ENCODE results near the gene NAA60. TPM values are rescaled to one million over a fixed set of nuclear protein-coding genes. Genes with fewer than 3 reads are reported as not detected.
"Not testable (repeated sequence)": the region's sequence is repeated elsewhere in the genome, so short reads cannot be mapped to it uniquely, and the experiment has no call there.

The NAA60 gene
- polyA plus RNA-seq, 1 donor from 2014 or later: 32.0 TPM

DNA sequence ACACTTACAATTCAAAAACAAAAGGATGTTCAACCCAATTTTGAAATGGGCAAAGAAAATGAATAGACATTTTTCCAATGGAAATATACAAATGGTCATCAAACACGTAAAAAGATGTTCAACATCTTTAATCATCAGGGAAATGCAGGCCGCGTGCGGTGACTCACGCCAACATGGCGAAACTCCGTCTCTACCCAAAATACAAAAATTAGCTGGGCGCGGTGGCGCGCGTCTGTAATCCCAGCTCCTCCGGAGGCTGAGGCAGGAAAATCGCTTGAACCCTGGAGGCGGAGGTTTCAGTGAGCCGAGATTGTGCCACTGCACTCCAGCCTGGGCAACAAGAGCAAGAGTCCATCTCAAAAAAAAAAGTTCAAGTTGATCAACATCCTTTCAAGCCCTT, 55.5 kb downstream of the NAA60 start:
- H3K4me2 ChIP-seq (ENCODE audit: low read length): no peak overlapping the region
- H2AFZ ChIP-seq (ENCODE audit: low read depth, low read length): no peak overlapping the region
- no peaks in the 10 kb centered on the region for H4K20me1 ChIP-seq (ENCODE audit: insufficient read depth)
- no peak overlapping the region for H3K4me3 ChIP-seq (ENCODE audit: low read length)
- peaks cover 11% of the 10 kb centered on the region for H3K79me2 ChIP-seq (replicated peaks; ENCODE audit: insufficient read depth, low read length)
- no peak overlapping the region for H3K27ac ChIP-seq (ENCODE audit: low read length)
- H3K27me3 ChIP-seq (ENCODE audit: insufficient read depth, low read depth, low read length): no peaks in the 10 kb centered on the region
- H3K9me3 ChIP-seq (ENCODE audit: low read length): no peaks in the 10 kb centered on the region
- TF ChIP-seq TAF1 (IDR thresholded peaks at IDR 0.05; ENCODE audit: low read depth) (no peak), MXI1 (conservative IDR thresholded peaks at IDR 0.05; ENCODE audit: poor library complexity, severe bottlenecking) (no peak), EZH2 (IDR thresholded peaks at IDR 0.05; ENCODE audit: borderline replicate concordance, insufficient read depth, low read length, poor library complexity, severe bottlenecking) (no peak), POLR2AphosphoS5 (IDR thresholded peaks at IDR 0.05) (no peak), EP300 (conservative IDR thresholded peaks at IDR 0.05; ENCODE audit: poor library complexity, severe bottlenecking) (no peak), RAD21 (conservative IDR thresholded peaks at IDR 0.05) (no peak), SMC3 (conservative IDR thresholded peaks at IDR 0.05; ENCODE audit: poor library complexity) (no peak)
- TF ChIP-seq, protein P1, sequence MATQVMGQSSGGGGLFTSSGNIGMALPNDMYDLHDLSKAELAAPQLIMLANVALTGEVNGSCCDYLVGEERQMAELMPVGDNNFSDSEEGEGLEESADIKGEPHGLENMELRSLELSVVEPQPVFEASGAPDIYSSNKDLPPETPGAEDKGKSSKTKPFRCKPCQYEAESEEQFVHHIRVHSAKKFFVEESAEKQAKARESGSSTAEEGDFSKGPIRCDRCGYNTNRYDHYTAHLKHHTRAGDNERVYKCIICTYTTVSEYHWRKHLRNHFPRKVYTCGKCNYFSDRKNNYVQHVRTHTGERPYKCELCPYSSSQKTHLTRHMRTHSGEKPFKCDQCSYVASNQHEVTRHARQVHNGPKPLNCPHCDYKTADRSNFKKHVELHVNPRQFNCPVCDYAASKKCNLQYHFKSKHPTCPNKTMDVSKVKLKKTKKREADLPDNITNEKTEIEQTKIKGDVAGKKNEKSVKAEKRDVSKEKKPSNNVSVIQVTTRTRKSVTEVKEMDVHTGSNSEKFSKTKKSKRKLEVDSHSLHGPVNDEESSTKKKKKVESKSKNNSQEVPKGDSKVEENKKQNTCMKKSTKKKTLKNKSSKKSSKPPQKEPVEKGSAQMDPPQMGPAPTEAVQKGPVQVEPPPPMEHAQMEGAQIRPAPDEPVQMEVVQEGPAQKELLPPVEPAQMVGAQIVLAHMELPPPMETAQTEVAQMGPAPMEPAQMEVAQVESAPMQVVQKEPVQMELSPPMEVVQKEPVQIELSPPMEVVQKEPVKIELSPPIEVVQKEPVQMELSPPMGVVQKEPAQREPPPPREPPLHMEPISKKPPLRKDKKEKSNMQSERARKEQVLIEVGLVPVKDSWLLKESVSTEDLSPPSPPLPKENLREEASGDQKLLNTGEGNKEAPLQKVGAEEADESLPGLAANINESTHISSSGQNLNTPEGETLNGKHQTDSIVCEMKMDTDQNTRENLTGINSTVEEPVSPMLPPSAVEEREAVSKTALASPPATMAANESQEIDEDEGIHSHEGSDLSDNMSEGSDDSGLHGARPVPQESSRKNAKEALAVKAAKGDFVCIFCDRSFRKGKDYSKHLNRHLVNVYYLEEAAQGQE (IDR thresholded peaks at IDR 0.05; ENCODE audit: borderline replicate concordance): no peak
- TF ChIP-seq, protein P2, sequence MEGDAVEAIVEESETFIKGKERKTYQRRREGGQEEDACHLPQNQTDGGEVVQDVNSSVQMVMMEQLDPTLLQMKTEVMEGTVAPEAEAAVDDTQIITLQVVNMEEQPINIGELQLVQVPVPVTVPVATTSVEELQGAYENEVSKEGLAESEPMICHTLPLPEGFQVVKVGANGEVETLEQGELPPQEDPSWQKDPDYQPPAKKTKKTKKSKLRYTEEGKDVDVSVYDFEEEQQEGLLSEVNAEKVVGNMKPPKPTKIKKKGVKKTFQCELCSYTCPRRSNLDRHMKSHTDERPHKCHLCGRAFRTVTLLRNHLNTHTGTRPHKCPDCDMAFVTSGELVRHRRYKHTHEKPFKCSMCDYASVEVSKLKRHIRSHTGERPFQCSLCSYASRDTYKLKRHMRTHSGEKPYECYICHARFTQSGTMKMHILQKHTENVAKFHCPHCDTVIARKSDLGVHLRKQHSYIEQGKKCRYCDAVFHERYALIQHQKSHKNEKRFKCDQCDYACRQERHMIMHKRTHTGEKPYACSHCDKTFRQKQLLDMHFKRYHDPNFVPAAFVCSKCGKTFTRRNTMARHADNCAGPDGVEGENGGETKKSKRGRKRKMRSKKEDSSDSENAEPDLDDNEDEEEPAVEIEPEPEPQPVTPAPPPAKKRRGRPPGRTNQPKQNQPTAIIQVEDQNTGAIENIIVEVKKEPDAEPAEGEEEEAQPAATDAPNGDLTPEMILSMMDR (IDR thresholded peaks at IDR 0.05; ENCODE audit: poor library complexity, severe bottlenecking): no peak
- H3F3A ChIP-seq (ENCODE audit: insufficient read depth, low read length, poor library complexity, severe bottlenecking): peaks cover 3% of the 10 kb centered on the region
- no peaks in the 10 kb centered on the region for H3K9me2 ChIP-seq (ENCODE audit: insufficient read depth, low read length)
- H3K9ac ChIP-seq (ENCODE audit: low read length): no peak overlapping the region
- no peaks in the 10 kb centered on the region for H3K36me3 ChIP-seq (ENCODE audit: insufficient read depth, low read length)

DNA sequence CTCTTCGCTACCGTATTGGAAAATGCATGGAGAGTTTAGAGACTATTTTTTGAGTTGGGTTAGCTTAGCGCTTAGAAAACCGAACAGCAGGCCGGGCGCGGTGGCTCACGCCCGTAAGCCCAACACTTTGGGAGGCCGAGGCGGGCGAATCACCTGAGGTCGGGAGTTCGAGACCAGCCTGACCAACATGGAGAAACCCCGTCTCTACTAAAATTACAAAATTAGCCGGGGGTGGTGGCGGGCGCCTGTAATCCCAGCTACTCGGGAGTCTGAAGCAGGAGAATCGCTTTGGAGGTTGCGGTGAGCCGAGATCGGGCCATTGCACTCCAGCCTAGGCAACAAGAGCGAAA, 57.9 kb downstream of the NAA60 start:
- H3K27ac ChIP-seq (ENCODE audit: low read length): peak overlapping the region; percentile 66
- H3K9me3 ChIP-seq (ENCODE audit: low read length); H3K9me2 ChIP-seq (ENCODE audit: insufficient read depth, low read length); H3K36me3 ChIP-seq (ENCODE audit: insufficient read depth, low read length); H4K20me1 ChIP-seq (ENCODE audit: insufficient read depth); H3K27me3 ChIP-seq (ENCODE audit: insufficient read depth, low read depth, low read length); H3F3A ChIP-seq (ENCODE audit: insufficient read depth, low read length, poor library complexity, severe bottlenecking): not testable (repeated sequence)
- peak overlapping the region; percentile 13 for H3K4me2 ChIP-seq (ENCODE audit: low read length)
- H3K9ac ChIP-seq (ENCODE audit: low read length): peak overlapping the region; percentile 78
- peaks cover 11% of the 10 kb centered on the region for H3K79me2 ChIP-seq (replicated peaks; ENCODE audit: insufficient read depth, low read length)
- H3K4me3 ChIP-seq (ENCODE audit: low read length): peak overlapping the region; percentile 99
- H2AFZ ChIP-seq (ENCODE audit: low read depth, low read length): peak overlapping the region; percentile 91

DNA sequence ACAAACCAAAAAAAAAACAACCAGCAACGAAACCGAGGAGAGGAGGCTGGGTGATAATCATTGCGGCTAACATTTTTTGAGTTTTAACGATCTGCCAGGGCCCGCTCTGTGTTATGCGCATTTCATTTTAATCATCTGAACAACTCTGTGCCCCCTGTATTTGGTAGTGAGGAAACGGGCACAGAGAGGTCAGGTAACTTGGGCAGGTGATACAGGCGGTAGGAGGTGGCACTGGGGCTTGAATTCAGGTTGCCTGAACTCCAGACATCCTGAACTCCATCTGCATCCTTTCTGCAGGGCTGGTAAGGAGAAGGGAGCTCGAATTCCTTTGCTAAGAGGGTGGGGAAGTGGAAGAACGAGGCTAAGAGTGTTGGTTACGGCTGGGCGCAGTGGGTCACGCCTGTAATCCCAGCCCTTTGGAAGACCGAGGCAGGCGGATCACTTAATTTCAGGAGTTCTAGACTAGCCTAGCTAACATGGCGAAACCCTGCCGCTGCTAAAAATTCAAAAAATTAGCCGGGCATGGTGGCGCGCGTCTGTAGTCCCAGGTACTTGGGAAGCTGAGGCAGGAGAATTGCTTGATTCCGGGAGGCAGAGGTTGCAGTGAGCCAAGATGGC, 58.4 kb downstream of the NAA60 start:
- Histone ChIP-seq H3K4me2 (ENCODE audit: low read length) (peak overlapping the region; percentile 13), H3K79me2 (replicated peaks; ENCODE audit: insufficient read depth, low read length) (peaks cover 11% of the 10 kb centered on the region), H3K27ac (ENCODE audit: low read length) (no peak overlapping the region), H3K36me3 (ENCODE audit: insufficient read depth, low read length) (no peaks in the 10 kb centered on the region), H3K9me3 (ENCODE audit: low read length) (no peaks in the 10 kb centered on the region), H3K27me3 (ENCODE audit: insufficient read depth, low read depth, low read length) (no peaks in the 10 kb centered on the region), H4K20me1 (ENCODE audit: insufficient read depth) (no peaks in the 10 kb centered on the region), H3K9ac (ENCODE audit: low read length) (peak overlapping the region; percentile 78), H3K4me3 (ENCODE audit: low read length) (peak overlapping the region; percentile 99), H3K9me2 (ENCODE audit: insufficient read depth, low read length) (no peaks in the 10 kb centered on the region), H3F3A (ENCODE audit: insufficient read depth, low read length, poor library complexity, severe bottlenecking) (peaks cover 3% of the 10 kb centered on the region), H2AFZ (ENCODE audit: low read depth, low read length) (no peak overlapping the region)
- TF ChIP-seq MXI1 (conservative IDR thresholded peaks at IDR 0.05; ENCODE audit: poor library complexity, severe bottlenecking) (no peak), POLR2AphosphoS5 (IDR thresholded peaks at IDR 0.05) (no peak), EZH2 (IDR thresholded peaks at IDR 0.05; ENCODE audit: borderline replicate concordance, insufficient read depth, low read length, poor library complexity, severe bottlenecking) (no peak), SMC3 (conservative IDR thresholded peaks at IDR 0.05; ENCODE audit: poor library complexity) (no peak), RAD21 (conservative IDR thresholded peaks at IDR 0.05) (no peak), EP300 (conservative IDR thresholded peaks at IDR 0.05; ENCODE audit: poor library complexity, severe bottlenecking) (no peak), TAF1 (IDR thresholded peaks at IDR 0.05; ENCODE audit: low read depth) (no peak)
- TF ChIP-seq, protein P2 (IDR thresholded peaks at IDR 0.05; ENCODE audit: poor library complexity, severe bottlenecking): no peak
- TF ChIP-seq, protein P1 (IDR thresholded peaks at IDR 0.05; ENCODE audit: borderline replicate concordance): no peak

Measured in neural cell (in vitro differentiated cells).